Fibroblast of skin of right biceps (primary cell): ENCODE measurements around the gene AFF3.

ENCODE experiments used
- DNase-seq: peaks from one replicate; pipeline ENCODE4 v3.0.0-alpha.2; 2013

The AFF3 gene

DNA sequence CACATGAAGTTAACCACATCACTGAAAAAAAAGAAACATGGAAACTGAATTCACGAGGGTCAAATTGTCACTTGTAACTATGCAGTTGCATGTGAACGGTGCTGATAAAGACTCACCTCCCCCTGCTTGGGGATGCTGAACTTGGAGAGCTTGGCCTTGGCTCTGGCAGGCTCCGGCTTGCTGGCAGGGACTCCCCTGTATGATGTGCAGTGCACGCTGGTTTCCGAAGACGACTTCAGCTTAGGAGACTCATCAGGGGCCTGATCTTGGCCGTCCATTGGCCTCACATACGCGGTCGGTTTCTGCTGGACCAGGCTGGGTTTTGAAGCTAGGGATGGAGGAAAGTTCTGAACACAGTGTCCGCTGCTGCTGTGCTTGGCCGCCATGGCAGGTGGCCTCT lies 135.9 kb downstream of the AFF3 start:
- no peak for DNase-seq

DNA sequence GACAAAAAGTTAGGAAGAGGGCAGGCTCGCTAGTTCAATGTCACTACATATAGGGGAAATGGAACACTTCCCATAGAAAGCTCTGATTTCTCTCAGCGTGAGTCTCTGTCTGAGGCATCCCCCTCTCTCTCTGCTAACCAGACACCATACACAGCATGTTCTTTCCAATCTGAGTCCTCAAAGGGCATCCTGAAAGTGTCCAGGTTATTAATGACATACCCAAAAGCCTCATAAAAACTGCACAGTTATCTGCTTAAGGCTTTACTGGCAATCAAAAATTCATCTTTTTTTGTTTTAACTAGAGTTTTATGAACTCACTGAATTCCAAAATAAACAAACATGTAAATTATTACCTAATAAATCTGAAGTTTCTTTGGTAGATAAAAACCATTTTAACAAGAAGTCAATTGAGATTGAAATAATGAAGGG lies 137.4 kb downstream of the AFF3 start:
- no peak for DNase-seq

DNA sequence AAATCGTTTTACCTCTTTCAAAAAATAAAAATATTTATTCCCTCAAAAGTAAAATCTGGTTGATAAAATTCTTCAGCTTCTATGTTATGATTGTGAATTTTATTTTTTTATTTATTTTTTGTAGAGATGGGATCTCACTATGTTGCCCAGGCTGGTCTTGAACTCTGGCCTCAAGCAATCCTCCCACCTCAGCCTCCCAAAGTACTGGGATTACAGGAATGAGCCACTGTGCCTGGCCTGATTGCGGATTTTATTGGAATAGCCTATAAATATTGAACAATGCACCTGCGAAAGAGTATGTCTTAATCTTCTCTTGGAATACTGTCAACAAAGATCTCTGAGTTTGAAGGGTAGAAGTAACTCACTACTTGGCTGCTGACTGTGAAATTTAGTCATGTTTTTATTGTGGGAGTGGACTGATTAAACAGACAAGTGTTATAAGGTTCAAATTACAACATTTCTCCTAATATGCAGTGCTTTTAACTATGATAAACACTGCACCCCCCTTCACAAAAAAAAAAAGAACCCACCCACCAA lies 138.0 kb downstream of the AFF3 start:
- no peak for DNase-seq

GRCh38 chr2:100002059-100002458 lies 140.3 kb downstream of the AFF3 start:
- no peak for DNase-seq

DNA sequence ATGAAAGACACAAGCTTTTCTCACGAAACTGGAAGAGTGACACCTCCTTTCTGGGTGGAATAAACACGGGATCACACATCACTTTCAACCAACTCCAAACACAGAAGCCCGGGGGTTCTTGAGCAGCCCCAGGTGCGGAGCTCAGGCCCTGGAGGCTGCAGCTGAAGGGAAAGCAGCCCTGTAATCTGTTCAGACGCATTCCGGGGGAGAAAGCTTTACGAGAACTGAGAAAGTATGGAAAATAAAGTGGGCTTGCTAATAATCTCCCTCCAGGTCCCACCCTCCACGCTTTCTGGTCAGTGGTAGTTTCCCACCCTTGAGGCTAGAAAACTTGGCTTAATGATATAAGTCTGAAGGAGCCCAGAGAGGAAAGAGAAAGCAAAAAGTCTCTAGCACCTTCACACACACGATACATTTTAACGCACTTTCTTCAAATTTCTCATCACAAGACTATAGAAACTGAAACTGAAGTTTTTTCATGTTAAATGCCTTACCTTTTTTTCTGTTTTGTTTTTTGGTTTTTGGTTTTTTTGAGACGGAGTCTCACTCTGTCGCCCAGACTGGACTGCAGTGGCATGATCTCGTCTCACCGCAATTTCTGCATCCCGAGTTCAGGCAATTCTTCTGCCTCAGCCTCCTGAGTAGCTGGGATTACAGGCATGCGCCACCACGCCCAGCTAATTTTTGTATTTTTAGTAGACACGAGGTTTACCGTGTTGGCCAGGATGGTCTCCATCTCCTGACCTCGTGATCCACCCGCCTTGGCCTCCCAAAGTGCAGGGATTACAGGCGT lies 141.3 kb downstream of the AFF3 start:
- no peak for DNase-seq

- DNase-seq, result peak; percentile 31
Measured at GRCh38 chr2:99998651-99999320, 143.6 kb downstream of the AFF3 start.

- no peak for DNase-seq
Measured at GRCh38 chr2:99989905-99990304, 152.5 kb downstream of the AFF3 start.

DNA sequence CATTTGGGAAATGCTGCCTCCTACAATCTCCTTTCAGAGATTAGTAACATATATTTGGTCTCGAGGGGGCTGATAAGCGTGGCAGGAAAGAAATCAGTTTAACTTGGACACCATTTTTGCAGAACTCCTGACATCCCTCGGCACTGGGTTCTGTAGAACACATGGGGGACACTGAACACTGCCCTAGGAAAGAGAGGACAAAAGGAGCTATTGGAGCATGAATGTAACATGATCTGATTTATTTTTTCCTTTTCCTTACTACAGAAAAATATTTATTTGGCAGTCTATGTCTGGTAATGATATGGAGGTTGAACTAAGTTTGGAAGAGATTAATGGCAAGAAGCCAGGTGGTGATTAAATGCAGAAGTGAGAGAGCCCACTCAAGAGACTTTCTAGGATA lies 153.8 kb downstream of the AFF3 start:
- DNase-seq, result peak; percentile 36

GRCh38 chr2:99987160-99987559 lies 155.2 kb downstream of the AFF3 start:
- no peak for DNase-seq

DNA sequence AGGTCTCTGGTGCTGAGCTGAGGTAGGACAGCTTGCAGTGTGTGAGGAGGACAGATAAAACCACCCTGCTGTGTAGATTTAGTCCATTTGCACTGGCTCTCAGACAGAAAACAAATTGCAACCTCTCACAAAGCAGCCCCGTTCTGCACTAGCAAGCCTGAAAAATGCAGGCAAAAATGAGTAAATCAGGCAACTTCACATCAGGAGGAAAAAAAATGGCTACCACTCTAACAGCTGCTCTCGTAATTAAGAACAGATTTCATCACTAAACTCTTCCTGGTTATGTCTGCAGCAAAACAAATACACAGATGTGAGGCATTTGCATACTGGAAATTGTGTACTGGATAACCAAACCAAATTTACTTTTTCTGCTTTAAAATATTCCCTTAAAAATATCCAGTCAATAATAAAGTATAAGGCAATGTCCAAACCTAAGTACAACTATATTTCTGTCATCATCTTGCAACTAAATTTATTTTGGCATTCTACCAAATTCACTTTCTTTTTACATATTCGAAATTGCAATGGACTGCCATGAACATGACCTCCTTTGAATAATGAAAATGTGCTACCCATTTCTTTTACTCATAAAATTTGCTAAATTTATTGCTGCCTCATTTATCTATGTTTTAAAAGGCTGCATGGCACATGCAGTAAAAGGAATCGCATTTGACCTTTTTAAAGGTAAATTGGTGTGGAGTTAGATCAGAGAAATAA lies 157.4 kb downstream of the AFF3 start:
- peak; percentile 72 for DNase-seq

GRCh38 chr2:99982744-99983143 lies 159.6 kb downstream of the AFF3 start:
- no peak for DNase-seq

- no peak for DNase-seq
Measured at GRCh38 chr2:99981840-99982239, 160.6 kb downstream of the AFF3 start.

GRCh38 chr2:99980176-99980575 lies 162.2 kb downstream of the AFF3 start:
- no peak for DNase-seq

DNA sequence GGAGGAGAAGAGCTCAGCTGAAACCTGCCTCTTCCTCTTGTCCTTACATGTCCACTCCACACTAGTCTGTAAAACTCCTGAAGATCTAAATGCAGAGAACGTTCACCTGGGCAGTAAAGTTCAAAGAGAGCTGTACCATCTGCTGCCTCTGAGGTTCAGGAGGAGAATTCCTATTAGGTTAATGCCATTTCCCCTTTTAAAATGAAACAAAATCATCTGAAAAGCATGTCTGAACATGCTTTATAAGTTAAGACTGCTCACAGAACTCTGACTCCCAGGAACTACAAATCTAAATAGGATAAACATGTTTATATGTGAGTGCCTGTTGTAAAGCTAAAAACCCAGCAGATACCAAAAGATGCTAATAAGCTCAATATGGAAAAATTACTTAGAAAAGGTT lies 164.4 kb downstream of the AFF3 start:
- DNase-seq, result no peak

DNA sequence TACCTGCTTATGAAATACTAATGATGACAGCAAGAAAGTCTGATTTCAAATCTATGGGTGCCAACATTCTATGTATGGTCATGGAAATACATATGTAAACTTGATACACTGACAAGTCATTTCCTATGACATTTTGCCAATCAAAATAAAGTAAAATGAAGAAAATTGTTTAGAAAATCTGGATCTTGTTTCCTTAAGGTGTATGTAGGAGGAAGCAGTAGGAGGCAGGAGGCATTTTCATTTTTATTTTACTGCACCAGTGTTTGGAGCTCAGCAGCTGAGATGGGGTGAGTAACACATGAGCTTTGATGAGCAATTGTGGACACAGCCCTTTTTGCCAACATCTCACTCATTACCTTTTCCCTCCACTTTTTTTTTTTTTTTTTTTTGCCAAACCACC lies 167.0 kb downstream of the AFF3 start:
- DNase-seq, result peak; percentile 81

DNA sequence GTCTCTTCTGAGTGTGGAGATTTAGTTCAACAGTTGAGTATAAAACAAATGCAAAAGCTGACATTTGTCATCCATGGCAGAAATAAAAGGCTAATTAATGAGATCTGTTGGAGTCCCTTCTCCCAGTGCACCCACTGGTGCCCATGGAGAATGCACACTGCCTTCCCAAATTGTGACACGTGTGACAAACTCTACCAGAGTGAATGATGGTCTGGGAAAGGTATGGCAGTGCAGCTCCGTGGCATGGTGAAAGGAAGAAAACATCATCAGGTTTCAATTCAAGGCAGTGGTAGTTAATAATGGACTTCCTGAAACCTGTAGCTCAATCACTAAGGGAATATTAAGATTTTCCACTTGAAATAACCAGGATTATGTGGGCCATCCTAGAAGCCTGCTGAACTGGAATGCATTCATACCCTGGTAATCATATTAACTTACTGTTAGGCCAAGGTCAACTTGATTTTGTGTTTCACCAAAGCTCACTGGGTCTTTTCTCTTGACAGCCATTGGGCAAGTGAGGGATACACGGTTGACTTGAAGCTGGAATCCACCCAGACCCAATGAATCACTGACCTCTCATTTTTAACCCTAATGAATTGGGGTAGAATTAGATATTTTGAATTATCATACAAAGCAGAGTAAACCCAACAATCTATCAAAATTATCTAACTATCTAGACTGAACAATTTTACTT lies 167.6 kb downstream of the AFF3 start:
- peak; percentile 66 for DNase-seq

DNA sequence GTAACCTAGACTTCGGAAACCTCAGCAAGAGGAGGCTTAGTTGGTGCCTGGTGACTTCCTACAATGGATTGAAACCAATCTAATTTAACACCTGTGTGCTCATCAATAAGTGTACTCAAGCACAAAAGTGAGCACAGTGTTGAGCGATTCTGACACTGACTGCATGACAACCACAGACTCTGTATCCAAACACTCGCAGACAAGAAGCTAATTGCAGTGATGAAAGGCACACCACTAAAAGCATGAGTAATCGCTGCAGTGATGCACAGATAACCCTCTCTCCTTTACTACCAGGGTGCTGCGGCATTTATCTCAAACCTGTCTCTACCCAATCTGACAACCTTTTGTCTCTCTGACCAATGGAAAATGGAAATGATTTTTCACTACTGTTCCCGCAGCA lies 168.1 kb downstream of the AFF3 start:
- DNase-seq, result peak; percentile 74

- DNase-seq, result peak; percentile 80
Measured at GRCh38 chr2:99971326-99971900, 171.0 kb downstream of the AFF3 start.

DNA sequence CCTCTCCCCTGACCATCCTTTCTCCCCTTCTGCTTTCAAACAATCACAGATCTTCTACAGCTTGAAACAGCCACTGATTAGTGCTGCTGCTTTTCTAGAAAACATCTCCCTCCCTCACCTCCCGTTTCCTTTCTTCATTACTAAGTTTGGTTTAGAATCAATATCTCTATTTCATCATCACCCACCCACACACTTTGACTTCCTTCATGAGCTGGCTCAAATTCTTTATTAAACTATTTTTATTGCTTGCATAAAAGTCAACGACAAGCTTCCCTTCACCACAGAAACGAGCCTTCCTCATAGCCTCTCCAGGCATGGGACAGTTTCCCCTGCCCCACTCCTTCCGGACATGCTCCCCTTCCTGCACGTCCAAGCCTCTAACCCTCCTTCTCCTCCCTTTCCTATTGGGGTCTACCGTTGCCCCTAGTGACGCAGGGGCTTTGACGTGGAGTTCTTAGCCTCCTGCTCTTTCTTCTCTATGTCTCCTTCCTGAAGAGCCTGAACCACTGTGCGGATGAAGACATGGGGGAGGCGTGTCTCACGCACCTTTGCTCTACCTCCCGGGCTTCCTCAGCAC lies 172.0 kb downstream of the AFF3 start:
- peak; percentile 52 for DNase-seq

DNA sequence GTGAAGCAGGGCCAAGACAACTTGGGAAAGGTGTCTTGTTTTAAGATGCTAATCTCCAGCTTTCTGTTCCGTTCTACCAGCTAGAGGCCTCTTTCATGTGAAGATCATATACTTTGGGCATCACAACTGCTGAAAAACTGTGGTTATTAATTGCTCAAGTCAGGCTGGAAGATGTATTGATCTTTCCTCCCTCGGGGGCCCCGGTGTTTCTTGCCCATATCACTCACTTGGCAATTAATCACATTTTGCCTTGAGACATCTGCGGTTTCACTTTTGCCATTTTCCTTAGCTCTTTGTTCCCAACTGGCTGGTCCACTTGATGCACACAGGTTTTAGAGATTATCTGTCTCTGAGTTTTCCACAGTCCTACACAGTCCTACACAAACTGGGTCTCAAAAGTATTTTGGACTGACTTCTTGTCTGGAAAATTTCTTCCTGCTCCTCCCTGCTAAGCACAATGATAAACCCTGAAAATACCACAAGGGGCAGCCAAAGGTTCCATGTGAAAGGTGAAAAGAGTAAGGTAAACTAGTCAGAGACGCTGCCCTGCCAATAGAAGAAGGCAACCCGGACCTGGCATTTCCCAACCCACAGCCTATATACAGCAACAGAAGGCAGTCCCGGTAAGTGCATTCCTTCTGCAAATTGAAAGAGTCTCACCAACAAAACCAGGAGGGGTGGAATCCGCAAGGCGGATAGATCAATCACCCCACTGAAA lies 181.0 kb downstream of the AFF3 start:
- no peak for DNase-seq

DNA sequence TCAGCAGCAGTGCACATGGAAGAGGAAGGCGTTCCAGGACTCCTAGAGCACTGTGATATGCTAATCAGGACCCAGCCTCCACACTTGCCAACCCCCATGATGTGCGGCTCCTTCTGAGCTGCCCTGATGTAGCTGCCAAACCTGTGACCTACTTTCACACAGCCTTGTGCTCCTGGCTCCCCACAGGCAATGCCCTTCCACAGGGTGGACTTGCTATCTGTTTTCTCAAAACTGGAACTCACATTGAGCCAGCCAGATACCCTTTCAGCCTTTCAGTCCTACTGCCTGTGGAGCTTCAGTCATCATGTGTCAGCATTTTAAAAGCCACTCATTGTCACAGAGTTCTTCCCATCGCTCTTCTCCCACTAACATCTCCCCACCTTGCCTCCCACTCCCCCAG lies 181.6 kb downstream of the AFF3 start:
- no peak for DNase-seq

DNA sequence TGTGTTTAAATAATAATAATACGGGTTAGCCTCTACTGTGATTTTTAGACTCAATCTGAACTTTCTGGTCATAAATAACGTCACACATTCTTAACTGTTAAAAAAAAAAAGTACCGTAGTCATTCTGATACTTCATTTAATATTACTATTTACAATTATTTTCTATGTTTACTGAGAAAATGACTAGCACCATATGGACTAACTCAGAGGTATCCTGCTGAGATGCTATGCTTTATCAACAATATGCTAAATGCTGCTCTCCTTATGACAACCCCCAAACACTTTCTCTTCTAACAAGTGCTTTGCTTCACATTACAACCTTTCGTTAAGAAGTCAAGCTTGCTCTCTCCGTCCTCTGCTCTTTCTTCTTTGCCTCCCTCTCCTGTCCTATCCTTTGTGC lies 182.1 kb downstream of the AFF3 start:
- DNase-seq, result no peak
